ENCODE results near the gene TLE4. TPM values are rescaled to one million over a fixed set of nuclear protein-coding genes. Genes with fewer than 3 reads are reported as not detected.

Gene TLE4
- total RNA-seq, 1 experiment from 2014 or later: 8.7 TPM

DNA sequence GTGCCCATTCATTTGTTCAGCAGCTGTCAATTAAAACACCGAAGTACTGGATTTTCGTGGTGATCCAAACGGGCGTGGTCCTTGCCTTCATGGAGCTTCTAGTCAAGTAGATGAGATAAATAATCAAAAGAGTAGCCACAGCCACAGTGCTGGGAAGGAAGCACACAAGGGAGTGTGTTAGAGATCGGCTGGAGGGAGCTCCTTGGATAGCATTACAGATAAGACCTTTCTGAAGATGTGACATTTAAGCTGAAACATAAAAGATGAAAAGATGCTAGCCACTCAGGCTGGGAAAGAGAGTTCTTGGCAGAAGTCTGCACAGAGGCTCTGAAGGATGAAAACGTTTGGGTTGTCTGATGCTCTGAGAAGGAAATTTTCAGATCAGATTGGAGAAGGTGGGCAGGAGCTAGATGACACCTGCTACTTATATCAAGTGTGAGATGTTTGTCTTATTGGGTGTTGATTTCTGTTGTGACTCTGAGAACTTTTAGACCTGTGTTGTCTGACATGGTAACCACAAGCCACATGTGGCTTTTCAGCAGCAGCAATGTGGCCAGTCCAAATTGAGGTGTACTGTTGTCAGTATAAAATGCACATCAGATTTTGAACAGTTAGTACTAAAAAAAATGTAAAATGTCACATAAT is 123.9 kb downstream of the TLE4 start:
- H3K9me3 Mint-ChIP-seq (ENCODE audit: unreplicated experiment): no peaks in the 10 kb centered on the region
- intact Hi-C loops (cut with micrococcal nuclease): no loop called here
- no peaks in the 10 kb centered on the region for H3K36me3 Mint-ChIP-seq (ENCODE audit: insufficient read depth, unreplicated experiment)
- CTCF ChIA-PET: interaction anchor here (0.6 kb wide), 1 partner anchor 124 kb away, joined by 6 read pairs; no protein-coding TSS in a partner anchor
- no peak overlapping the region for H3K27ac Mint-ChIP-seq (ENCODE audit: low read depth, unreplicated experiment)
- no peak overlapping the region for H3K4me3 Mint-ChIP-seq (ENCODE audit: unreplicated experiment)
- POLR2A ChIA-PET: no interaction called here
- no peaks in the 10 kb centered on the region for H3K4me1 Mint-ChIP-seq (ENCODE audit: insufficient read depth, unreplicated experiment)
- no TSS peak for BruUV-seq (replicated peaks)
- TF ChIP-seq, protein P1, sequence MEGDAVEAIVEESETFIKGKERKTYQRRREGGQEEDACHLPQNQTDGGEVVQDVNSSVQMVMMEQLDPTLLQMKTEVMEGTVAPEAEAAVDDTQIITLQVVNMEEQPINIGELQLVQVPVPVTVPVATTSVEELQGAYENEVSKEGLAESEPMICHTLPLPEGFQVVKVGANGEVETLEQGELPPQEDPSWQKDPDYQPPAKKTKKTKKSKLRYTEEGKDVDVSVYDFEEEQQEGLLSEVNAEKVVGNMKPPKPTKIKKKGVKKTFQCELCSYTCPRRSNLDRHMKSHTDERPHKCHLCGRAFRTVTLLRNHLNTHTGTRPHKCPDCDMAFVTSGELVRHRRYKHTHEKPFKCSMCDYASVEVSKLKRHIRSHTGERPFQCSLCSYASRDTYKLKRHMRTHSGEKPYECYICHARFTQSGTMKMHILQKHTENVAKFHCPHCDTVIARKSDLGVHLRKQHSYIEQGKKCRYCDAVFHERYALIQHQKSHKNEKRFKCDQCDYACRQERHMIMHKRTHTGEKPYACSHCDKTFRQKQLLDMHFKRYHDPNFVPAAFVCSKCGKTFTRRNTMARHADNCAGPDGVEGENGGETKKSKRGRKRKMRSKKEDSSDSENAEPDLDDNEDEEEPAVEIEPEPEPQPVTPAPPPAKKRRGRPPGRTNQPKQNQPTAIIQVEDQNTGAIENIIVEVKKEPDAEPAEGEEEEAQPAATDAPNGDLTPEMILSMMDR (IDR thresholded peaks at IDR 0.05; ENCODE audit: unreplicated experiment): no peak
- H3K27me3 Mint-ChIP-seq (ENCODE audit: insufficient read depth, unreplicated experiment): no peaks in the 10 kb centered on the region
- DNase-seq (ENCODE audit: unreplicated experiment): no peak

DNA sequence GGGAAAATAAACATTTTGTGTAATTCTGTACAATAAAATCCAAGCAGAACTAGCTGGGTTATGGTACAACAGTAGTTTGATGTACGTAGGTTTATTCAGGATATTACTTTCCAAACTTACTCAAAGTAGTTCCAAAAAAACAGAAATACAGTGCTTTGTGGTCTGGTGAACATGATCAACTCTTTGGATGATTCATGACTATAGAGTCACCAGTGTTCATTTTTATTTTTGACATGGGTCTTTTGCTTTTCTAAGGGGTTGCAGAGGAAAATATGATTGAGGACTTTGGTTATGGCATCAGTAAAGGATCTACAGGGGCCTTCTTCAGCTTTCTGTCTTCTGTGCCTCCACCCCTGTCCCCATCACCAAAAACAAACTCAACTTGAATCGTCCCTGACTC is 127.2 kb downstream of the TLE4 start:
- ChIA-PET CTCF (no interaction called here), POLR2A (no interaction called here)
- Mint-ChIP-seq H3K27me3 (ENCODE audit: insufficient read depth, unreplicated experiment) (no peaks in the 10 kb centered on the region), H3K36me3 (ENCODE audit: insufficient read depth, unreplicated experiment) (no peaks in the 10 kb centered on the region), H3K27ac (ENCODE audit: low read depth, unreplicated experiment) (no peak overlapping the region), H3K4me1 (ENCODE audit: insufficient read depth, unreplicated experiment) (no peaks in the 10 kb centered on the region), H3K4me3 (ENCODE audit: unreplicated experiment) (no peak overlapping the region), H3K9me3 (ENCODE audit: unreplicated experiment) (no peaks in the 10 kb centered on the region)
- TF ChIP-seq, protein P1 (IDR thresholded peaks at IDR 0.05; ENCODE audit: unreplicated experiment): no peak
- intact Hi-C loops (cut with micrococcal nuclease): no loop called here
- no peak for DNase-seq (ENCODE audit: unreplicated experiment)
- BruUV-seq (replicated peaks): no TSS peak

DNA sequence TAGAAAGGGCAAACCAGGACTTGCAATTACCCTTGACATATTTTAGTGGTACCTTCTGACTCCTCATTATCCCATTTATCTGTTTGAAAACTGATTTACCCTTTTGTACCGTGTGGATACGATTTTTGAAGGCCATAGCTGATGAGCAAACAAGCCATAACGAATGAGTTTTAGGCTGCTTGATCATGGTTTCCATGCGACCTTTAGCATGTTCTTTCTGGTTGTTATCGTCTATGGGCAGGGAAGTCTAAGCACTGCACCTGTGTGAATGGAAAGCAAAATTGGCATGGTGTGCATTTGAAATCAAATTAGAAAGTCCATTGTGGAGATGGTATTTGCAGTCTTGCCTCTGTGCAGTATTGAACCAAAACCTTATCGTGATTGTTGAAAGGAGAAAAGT is 127.7 kb downstream of the TLE4 start:
- no peaks in the 10 kb centered on the region for H3K4me1 Mint-ChIP-seq (ENCODE audit: insufficient read depth, unreplicated experiment)
- CTCF ChIA-PET: no interaction called here
- TF ChIP-seq, protein P1 (IDR thresholded peaks at IDR 0.05; ENCODE audit: unreplicated experiment): no peak
- H3K27me3 Mint-ChIP-seq (ENCODE audit: insufficient read depth, unreplicated experiment): no peaks in the 10 kb centered on the region
- no peak overlapping the region for H3K27ac Mint-ChIP-seq (ENCODE audit: low read depth, unreplicated experiment)
- no peak for DNase-seq (ENCODE audit: unreplicated experiment)
- no TSS peak for BruUV-seq (replicated peaks)
- H3K4me3 Mint-ChIP-seq (ENCODE audit: unreplicated experiment): no peak overlapping the region
- intact Hi-C loops (cut with micrococcal nuclease): no loop called here
- H3K9me3 Mint-ChIP-seq (ENCODE audit: unreplicated experiment): no peaks in the 10 kb centered on the region
- no peaks in the 10 kb centered on the region for H3K36me3 Mint-ChIP-seq (ENCODE audit: insufficient read depth, unreplicated experiment)
- POLR2A ChIA-PET: no interaction called here

DNA sequence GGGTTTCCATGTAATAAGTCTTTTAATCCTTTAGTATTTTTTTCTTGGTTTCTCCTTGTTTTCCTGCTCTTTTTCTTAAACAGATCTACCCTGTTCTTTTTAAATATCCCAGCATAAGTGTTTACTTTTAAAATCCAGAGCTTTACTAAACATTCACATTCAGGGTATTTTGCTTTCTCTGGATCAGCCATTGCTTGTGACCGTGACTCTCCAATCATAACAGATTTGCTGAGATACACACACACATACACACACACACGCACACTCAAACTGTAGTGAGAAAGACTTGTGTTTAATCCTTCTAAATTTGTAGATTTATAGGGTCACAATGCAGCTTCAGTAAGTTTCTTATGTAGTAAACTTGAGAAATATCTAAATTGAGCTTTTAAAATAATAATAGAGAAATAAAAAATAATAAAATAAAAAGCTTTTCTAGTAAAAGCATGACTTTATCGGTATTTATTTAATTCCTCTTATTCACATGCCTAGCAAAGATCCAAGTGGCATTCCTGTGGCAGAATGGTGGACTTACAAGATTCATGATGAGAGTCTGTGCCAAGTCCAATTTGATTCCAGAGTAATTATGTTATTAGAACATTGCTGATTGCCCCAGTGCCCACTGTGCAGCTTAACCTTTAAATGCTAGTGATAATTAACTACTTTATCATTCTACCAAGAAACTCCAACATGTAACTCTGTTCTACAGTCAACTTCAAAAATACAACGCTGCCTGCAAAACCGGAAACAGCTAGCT is 129.0 kb downstream of the TLE4 start:
- ChIA-PET POLR2A (interaction anchor here (0.7 kb wide), 1 partner anchor 88 kb away, joined by 3 read pairs; no protein-coding TSS in a partner anchor), CTCF (interaction anchor here (1.0 kb wide), 1 partner anchor 12 kb away, joined by 3 read pairs; no protein-coding TSS in a partner anchor)
- Mint-ChIP-seq H3K4me3 (ENCODE audit: unreplicated experiment) (no peak overlapping the region), H3K36me3 (ENCODE audit: insufficient read depth, unreplicated experiment) (peaks cover 9% of the 10 kb centered on the region), H3K4me1 (ENCODE audit: insufficient read depth, unreplicated experiment) (no peaks in the 10 kb centered on the region), H3K27ac (ENCODE audit: low read depth, unreplicated experiment) (no peak overlapping the region), H3K9me3 (ENCODE audit: unreplicated experiment) (no peaks in the 10 kb centered on the region), H3K27me3 (ENCODE audit: insufficient read depth, unreplicated experiment) (no peaks in the 10 kb centered on the region)
- BruUV-seq (replicated peaks): no TSS peak
- DNase-seq (ENCODE audit: unreplicated experiment): no peak
- intact Hi-C loops (cut with micrococcal nuclease): no loop called here
- TF ChIP-seq, protein P1 (IDR thresholded peaks at IDR 0.05; ENCODE audit: unreplicated experiment): no peak
